ENCODE data around the gene QKI.

Gene QKI

DNA sequence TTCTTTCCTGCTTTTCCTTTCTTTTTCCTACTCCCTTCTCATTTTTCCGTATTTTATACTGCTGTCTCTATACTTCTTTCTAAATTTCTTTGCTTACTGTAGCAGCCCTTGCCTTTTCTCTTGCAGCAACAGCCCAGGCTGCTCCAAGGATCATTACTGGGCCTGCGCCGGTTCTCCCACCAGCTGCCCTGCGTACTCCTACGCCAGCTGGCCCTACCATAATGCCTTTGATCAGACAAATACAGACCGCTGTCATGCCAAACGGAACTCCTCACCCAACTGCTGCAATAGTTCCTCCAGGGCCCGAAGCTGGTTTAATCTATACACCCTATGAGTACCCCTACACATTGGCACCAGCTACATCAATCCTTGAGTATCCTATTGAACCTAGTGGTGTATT lies 148.8 kb downstream of the QKI start:
- no peak for TF ChIP-seq GATA2 (IDR thresholded peaks at IDR 0.05; ENCODE audit: low read depth, low read length)
- no peak for TF ChIP-seq GATA3 (IDR thresholded peaks at IDR 0.05; ENCODE audit: low read depth, low read length)

- TF ChIP-seq GATA3 (IDR thresholded peaks at IDR 0.05; ENCODE audit: low read depth, low read length) (no peak), GATA2 (IDR thresholded peaks at IDR 0.05; ENCODE audit: low read depth, low read length) (no peak)
Observed at GRCh38 chr6:163564534-163564933, 150.0 kb downstream of the QKI start.

DNA sequence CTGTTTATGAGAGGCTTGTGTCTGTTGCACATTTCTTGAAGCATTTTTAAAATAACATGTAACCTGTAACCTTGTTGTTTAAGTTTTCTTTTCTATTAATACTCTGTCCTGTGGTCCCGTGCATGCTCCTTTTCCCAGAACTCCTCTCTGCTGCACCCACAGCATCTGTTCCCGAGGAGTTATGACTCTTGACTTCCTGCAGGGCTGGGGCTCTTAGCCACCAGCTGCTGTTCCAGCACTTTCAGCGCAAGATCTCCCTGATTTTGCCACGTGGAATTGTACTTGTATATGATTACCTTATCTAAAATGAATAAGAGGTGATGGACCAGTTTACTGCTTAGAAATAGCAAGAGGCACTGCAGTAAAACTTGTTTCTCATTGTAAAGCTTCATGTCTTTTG lies 150.6 kb downstream of the QKI start:
- TF ChIP-seq GATA2 (IDR thresholded peaks at IDR 0.05; ENCODE audit: low read depth, low read length), result no peak
- no peak for TF ChIP-seq GATA3 (IDR thresholded peaks at IDR 0.05; ENCODE audit: low read depth, low read length)

GRCh38 chr6:163566056-163566455 lies 151.5 kb downstream of the QKI start:
- TF ChIP-seq GATA2 (IDR thresholded peaks at IDR 0.05; ENCODE audit: low read depth, low read length) (no peak), GATA3 (IDR thresholded peaks at IDR 0.05; ENCODE audit: low read depth, low read length) (no peak)

DNA sequence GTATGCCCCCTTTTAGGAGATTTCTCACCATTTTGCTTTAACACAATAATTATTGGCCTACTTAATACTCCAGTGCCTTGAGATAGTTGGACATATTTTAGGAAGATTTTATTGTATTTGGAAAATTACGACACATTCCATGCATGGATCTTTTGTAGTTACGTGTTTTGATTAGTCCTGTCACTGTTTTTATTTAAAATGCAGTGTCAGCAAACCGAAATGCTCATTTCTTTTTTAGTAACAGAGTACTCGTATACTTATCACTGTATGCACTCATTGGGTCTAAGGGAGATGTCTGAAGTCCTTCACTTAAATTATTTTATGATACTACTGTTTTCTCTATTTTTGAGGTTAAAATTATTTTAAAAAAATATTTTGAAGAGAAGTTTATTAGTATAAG lies 153.8 kb downstream of the QKI start:
- no peak for TF ChIP-seq GATA2 (IDR thresholded peaks at IDR 0.05; ENCODE audit: low read depth, low read length)
- no peak for TF ChIP-seq GATA3 (IDR thresholded peaks at IDR 0.05; ENCODE audit: low read depth, low read length)

GRCh38 chr6:163570579-163571231 lies 156.2 kb downstream of the QKI start:
- TF ChIP-seq GATA2 (IDR thresholded peaks at IDR 0.05; ENCODE audit: low read depth, low read length) (no peak), GATA3 (IDR thresholded peaks at IDR 0.05; ENCODE audit: low read depth, low read length) (no peak)

DNA sequence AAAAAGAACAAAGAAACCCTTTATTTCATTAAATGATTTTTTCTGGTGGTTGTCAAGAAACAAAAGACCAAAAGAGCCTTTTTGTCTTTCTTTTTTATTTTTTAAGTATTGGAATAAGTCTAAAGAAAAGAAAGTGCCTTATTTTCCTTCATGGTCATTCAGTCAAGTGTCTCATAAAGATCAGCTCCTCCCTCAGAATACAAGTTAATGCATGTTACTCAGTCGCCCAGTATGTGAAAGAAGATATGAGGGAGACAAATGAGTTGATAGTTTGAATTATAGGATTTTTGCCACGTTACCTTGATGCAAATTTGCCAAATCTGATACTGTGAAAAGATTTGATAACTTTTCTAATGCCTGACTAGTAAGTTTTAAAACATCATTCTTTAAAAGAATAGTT lies 157.2 kb downstream of the QKI start:
- TF ChIP-seq GATA3 (IDR thresholded peaks at IDR 0.05; ENCODE audit: low read depth, low read length), result no peak
- TF ChIP-seq GATA2 (IDR thresholded peaks at IDR 0.05; ENCODE audit: low read depth, low read length), result no peak

- TF ChIP-seq GATA3 (IDR thresholded peaks at IDR 0.05; ENCODE audit: low read depth, low read length) (no peak), GATA2 (IDR thresholded peaks at IDR 0.05; ENCODE audit: low read depth, low read length) (no peak)
Observed at GRCh38 chr6:163572612-163573011, 158.1 kb downstream of the QKI start.

DNA sequence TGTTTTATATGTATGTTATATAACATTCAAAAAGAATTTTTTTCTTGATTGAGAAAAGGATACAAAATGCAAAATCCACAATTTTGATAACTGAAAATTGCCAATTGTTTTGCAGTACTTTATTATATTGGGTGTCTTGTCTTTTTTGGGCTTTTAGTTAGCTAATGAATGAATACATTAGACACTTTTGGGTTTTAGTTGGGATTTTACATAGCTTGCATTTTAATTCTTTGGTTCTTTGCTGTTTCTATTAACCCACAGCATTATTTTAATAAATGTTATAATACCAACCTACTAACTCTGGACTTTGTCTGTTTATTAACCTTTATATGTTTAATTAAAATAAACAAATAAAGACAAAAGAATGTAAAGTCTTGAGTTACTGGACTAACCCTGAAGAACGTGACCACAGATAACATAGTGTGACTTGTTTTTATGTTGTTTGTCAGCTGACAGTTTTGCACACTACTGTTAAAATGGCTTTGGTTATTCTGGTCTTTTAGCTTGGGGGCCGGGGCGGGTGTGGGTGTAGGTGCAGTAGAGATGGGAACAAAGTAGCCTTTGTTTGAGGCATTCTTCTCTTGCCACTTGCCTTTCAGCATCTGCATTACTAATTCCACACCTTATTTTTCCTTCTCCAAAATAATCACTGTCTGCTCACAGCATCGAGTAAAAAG lies 159.1 kb downstream of the QKI start:
- TF ChIP-seq GATA2 (IDR thresholded peaks at IDR 0.05; ENCODE audit: low read depth, low read length) (no peak), GATA3 (IDR thresholded peaks at IDR 0.05; ENCODE audit: low read depth, low read length) (no peak)

DNA sequence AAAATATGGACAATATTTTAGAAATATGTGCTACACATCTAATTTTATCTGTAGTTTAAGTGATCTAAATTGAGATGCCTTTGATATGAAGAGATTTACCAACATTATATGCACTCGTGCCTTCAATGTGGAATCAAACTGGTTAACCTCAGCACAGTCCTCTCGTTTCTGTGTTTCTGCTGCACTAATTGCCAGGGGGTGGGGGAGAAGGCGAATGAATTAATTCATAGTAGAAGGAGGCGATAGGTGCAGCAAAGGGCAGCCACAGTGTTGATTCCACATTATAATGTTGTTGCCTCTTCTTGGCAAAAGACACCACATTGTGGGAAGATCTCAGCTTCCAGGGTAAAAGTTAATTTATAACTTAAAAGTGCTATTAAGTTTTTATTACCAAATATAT lies 161.6 kb downstream of the QKI start:
- no peak for TF ChIP-seq GATA2 (IDR thresholded peaks at IDR 0.05; ENCODE audit: low read depth, low read length)
- TF ChIP-seq GATA3 (IDR thresholded peaks at IDR 0.05; ENCODE audit: low read depth, low read length), result no peak

GRCh38 chr6:163577404-163577803 lies 162.9 kb downstream of the QKI start:
- TF ChIP-seq GATA2 (IDR thresholded peaks at IDR 0.05; ENCODE audit: low read depth, low read length) (no peak), GATA3 (IDR thresholded peaks at IDR 0.05; ENCODE audit: low read depth, low read length) (no peak)

GRCh38 chr6:163579111-163579879 lies 164.8 kb downstream of the QKI start:
- no peak for TF ChIP-seq GATA2 (IDR thresholded peaks at IDR 0.05; ENCODE audit: low read depth, low read length)
- TF ChIP-seq GATA3 (IDR thresholded peaks at IDR 0.05; ENCODE audit: low read depth, low read length), result no peak

GRCh38 chr6:163579880-163580295 lies 165.4 kb downstream of the QKI start:
- TF ChIP-seq GATA2 (IDR thresholded peaks at IDR 0.05; ENCODE audit: low read depth, low read length) (no peak), GATA3 (IDR thresholded peaks at IDR 0.05; ENCODE audit: low read depth, low read length) (no peak)

GRCh38 chr6:163580311-163581030 lies 166.0 kb downstream of the QKI start:
- TF ChIP-seq GATA2 (IDR thresholded peaks at IDR 0.05; ENCODE audit: low read depth, low read length), result no peak
- TF ChIP-seq GATA3 (IDR thresholded peaks at IDR 0.05; ENCODE audit: low read depth, low read length), result no peak

Data from SH-SY5Y (cell line).